Tibial artery (tissue), 4 donors: ENCODE data around the gene PHF19.
A peak's percentile ranks its signal among the peaks of the same experiment; 100 is the strongest.

Source experiments
- DNase-seq, 2 donors: peaks; one replicate each; pipeline ENCODE4 v3.0.0-alpha.2; 2019
- H3K27ac ChIP-seq, 2 donors: fragments of 200-600 bp; sonication (generic) in 1 of 2; 1 replicate in 1 of 2; 2 replicates in 1 of 2; pipeline ENCODE4 v1.5.1; 2018 to 2019; ENCODE audit warnings: mild to moderate bottlenecking in 1 of 2
- H3K27me3 ChIP-seq, 2 donors: fragments of 200-600 bp; sonication (generic) in 1 of 2; one replicate each; pipeline versions ENCODE4 v1.5.1 to v1.6.0; 2016 to 2019
- H3K36me3 ChIP-seq, 3 donors: fragments of 200-600 bp; sonication (generic) in 2 of 3; one replicate each; pipeline ENCODE4 v1.5.1; 2016 to 2019; ENCODE audit warnings: mild to moderate bottlenecking in 2 of 3
- H3K4me1 ChIP-seq, 4 donors: fragments of 200-600 bp; sonication (generic) in 2 of 4; 1 replicate in 3 of 4; 2 replicates in 1 of 4; pipeline ENCODE4 v1.5.1; 2016 to 2019
- H3K4me3 ChIP-seq, 2 donors: fragments of 200-600 bp; sonication (generic) in 1 of 2; 1 replicate in 1 of 2; 2 replicates in 1 of 2; pipeline ENCODE4 v1.5.1; 2018 to 2019; ENCODE audit warnings: mild to moderate bottlenecking in 2 of 2
- H3K9me3 ChIP-seq, 3 donors: fragments of 200-600 bp; sonication (generic) in 1 of 3; one replicate each; pipeline ENCODE4 v1.5.1; 2016 to 2019
- CTCF ChIP-seq, 2 experiments: fragments of 200-600 bp in 1 of 2; fragments of 450-650 bp in 1 of 2; IDR thresholded peaks; one replicate each; pipeline ENCODE4 v1.5.1; 2017 to 2019; ENCODE audit warnings: antibody characterized with exemption in 2 of 2, mild to moderate bottlenecking in 1 of 2, moderate library complexity in 1 of 2
- intact Hi-C: fragments of 100-400 bp; cut with DNase I; formaldehyde crosslinking; loops from one replicate; pipeline ENCODE4 v1.15.0; 2023; ENCODE audit warnings: low total_unique reads

Gene PHF19

GRCh38 chr9:120865809-120866208, 11.2 kb downstream of the PHF19 start:
- no peaks in the 10 kb centered on the region for H3K9me3 ChIP-seq
- H3K27ac ChIP-seq = no peak overlapping the region
- intact Hi-C loops = loop anchor here (10.0 kb wide), 1 partner anchor 209 kb away; the partner anchor contains the start of gene CNTRL
- no peak overlapping the region for H3K4me3 ChIP-seq
- peak in 1 of 2 donors; percentile 54 for DNase-seq
- no peak for TF ChIP-seq CTCF (IDR thresholded peaks at IDR 0.05)
- peaks cover 0 to 17% (median 12%) of the 10 kb centered on the region in 4 donors for H3K4me1 ChIP-seq
- H3K36me3 ChIP-seq = peaks cover 17 to 63% (median 47%) of the 10 kb centered on the region in 3 donors
- no peaks in the 10 kb centered on the region for H3K27me3 ChIP-seq

- Histone ChIP-seq H3K4me3 (no peak overlapping the region), H3K27ac (no peak overlapping the region), H3K4me1 (peaks cover 0 to 17% (median 12%) of the 10 kb centered on the region in 4 donors), H3K9me3 (no peaks in the 10 kb centered on the region), H3K36me3 (peaks cover 23 to 65% (median 54%) of the 10 kb centered on the region in 3 donors), H3K27me3 (no peaks in the 10 kb centered on the region)
- TF ChIP-seq CTCF (IDR thresholded peaks at IDR 0.05) = no peak
- intact Hi-C loops = loop anchor here (10.0 kb wide), 1 partner anchor 210 kb away; the partner anchor contains the start of gene CNTRL
- no peak for DNase-seq
Observed at GRCh38 chr9:120865176-120865575, 11.8 kb downstream of the PHF19 start.

- no peak for DNase-seq
- intact Hi-C loops = loop anchor here (10.0 kb wide), 1 partner anchor 210 kb away; the partner anchor contains the start of gene CNTRL
- H3K36me3 ChIP-seq = peaks cover 28 to 69% (median 58%) of the 10 kb centered on the region in 3 donors
Observed at GRCh38 chr9:120864719-120865118, 12.3 kb downstream of the PHF19 start.

GRCh38 chr9:120863833-120864232, 13.2 kb downstream of the PHF19 start:
- Histone ChIP-seq H3K4me3 (no peak overlapping the region), H3K27ac (no peak overlapping the region), H3K4me1 (peaks cover 0 to 10% (median 7%) of the 10 kb centered on the region in 4 donors), H3K27me3 (no peaks in the 10 kb centered on the region), H3K9me3 (no peaks in the 10 kb centered on the region), H3K36me3 (peaks cover 33 to 77% (median 67%) of the 10 kb centered on the region in 3 donors)
- intact Hi-C loops = loop anchor here (10.0 kb wide), 1 partner anchor 211 kb away; the partner anchor contains the start of gene CNTRL
- DNase-seq = peak in 1 of 2 donors; percentile 37
- TF ChIP-seq CTCF (IDR thresholded peaks at IDR 0.05) = no peak

More at GRCh38 chr9:120864719-120865118, 12.3 kb downstream of the PHF19 start:
- no peak for TF ChIP-seq CTCF (IDR thresholded peaks at IDR 0.05)
- no peak overlapping the region for H3K27ac ChIP-seq
- no peaks in the 10 kb centered on the region for H3K27me3 ChIP-seq
- H3K4me1 ChIP-seq = peaks cover 0 to 15% (median 11%) of the 10 kb centered on the region in 4 donors
- no peak overlapping the region for H3K4me3 ChIP-seq
- H3K9me3 ChIP-seq = no peaks in the 10 kb centered on the region

GRCh38 chr9:120862452-120862851, 14.5 kb downstream of the PHF19 start:
- Histone ChIP-seq H3K27me3 (no peaks in the 10 kb centered on the region), H3K4me1 (peaks cover 0 to under 1% (median 0%) of the 10 kb centered on the region in 4 donors), H3K4me3 (no peak overlapping the region), H3K27ac (no peak overlapping the region), H3K36me3 (peaks cover 40 to 91% (median 80%) of the 10 kb centered on the region in 3 donors), H3K9me3 (no peaks in the 10 kb centered on the region)
- intact Hi-C loops = loop anchor here (10.0 kb wide), 1 partner anchor 212 kb away; the partner anchor contains the start of gene CNTRL
- DNase-seq = peak in 1 of 2 donors; percentile 53
- TF ChIP-seq CTCF (IDR thresholded peaks at IDR 0.05) = no peak
